ENCODE data around the gene CUL4A. TPM values are rescaled to one million over a fixed set of nuclear protein-coding genes. Genes with fewer than 3 reads are reported as not detected.

CUL4A gene
- total RNA-seq, 4 donors from 2014 or later = 232 to 319 (median 234) TPM

- in situ Hi-C loops (cut with MboI; ENCODE audit: low sequenced_read_pairs in 4 of 4) = no loop called here
- H3K36me3 ChIP-seq = peaks cover 0 to 80% of the 10 kb centered on the region in 2 donors
- no peaks in the 10 kb centered on the region for H3K4me1 ChIP-seq
- no peak for DNase-seq
- no peak overlapping the region for H3K4me3 ChIP-seq
- intact Hi-C loops (cut with DNase I; ENCODE audit: low total_unique reads) = loop anchor here (10.0 kb wide), 1 partner anchor 258 kb away; no protein-coding TSS in a partner anchor
- H3K27me3 ChIP-seq = no peaks in the 10 kb centered on the region
- no peaks in the 10 kb centered on the region for H3K9me3 ChIP-seq
- TF ChIP-seq POLR2A (IDR thresholded peaks at IDR 0.05) (no peak), CTCF (IDR thresholded peaks at IDR 0.05 in 4 of 5, conservative IDR thresholded peaks at IDR 0.05 in 1 of 5) (no peak)
- no peak overlapping the region for H3K27ac ChIP-seq
- ATAC-seq = no peak
These were observed 16.5 kb upstream of the CUL4A start for GRCh38 chr13:113192902-113193301.

DNA sequence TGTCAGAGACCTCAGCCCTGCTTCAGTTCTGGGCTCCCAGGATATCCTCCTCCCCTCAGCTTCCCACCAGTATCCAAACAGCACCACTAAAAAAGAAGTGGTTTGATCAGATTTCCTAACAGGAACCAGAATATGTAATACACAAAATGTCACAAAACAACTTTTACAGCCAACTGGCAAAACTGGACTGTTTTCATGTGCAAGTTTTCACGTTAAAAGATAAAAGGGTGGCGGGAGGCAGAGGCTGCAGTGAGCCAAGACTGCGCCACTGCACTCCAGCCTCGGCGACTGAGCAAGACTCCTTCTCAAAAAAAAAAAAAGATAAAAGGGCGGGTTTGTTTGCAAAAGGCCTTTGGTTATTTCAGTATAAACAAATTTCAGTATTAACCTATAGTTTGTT, 14.1 kb upstream of the CUL4A start:
- Histone ChIP-seq H3K9me3 (no peaks in the 10 kb centered on the region), H3K4me1 (no peaks in the 10 kb centered on the region), H3K4me3 (no peak overlapping the region), H3K27ac (no peak overlapping the region), H3K36me3 (peaks cover 0 to 86% of the 10 kb centered on the region in 2 donors), H3K27me3 (no peaks in the 10 kb centered on the region)
- in situ Hi-C loops (cut with MboI; ENCODE audit: low sequenced_read_pairs in 4 of 4) = no loop called here
- intact Hi-C loops (cut with DNase I; ENCODE audit: low total_unique reads) = loop anchor here (10.0 kb wide), 1 partner anchor 261 kb away; no protein-coding TSS in a partner anchor
- no peak for DNase-seq
- no peak for ATAC-seq
- no peak for TF ChIP-seq POLR2A (IDR thresholded peaks at IDR 0.05)
- no peak for TF ChIP-seq CTCF (IDR thresholded peaks at IDR 0.05 in 4 of 5, conservative IDR thresholded peaks at IDR 0.05 in 1 of 5)

GRCh38 chr13:113196970-113197737, 12.3 kb upstream of the CUL4A start:
- H3K4me3 ChIP-seq = no peak overlapping the region
- in situ Hi-C loops (cut with MboI; ENCODE audit: low sequenced_read_pairs in 4 of 4) (no loop called here), intact Hi-C loops (cut with DNase I; ENCODE audit: low total_unique reads) (loop anchor here (10.0 kb wide), 1 partner anchor 262 kb away; no protein-coding TSS in a partner anchor)
- H3K4me1 ChIP-seq = no peaks in the 10 kb centered on the region
- no peaks in the 10 kb centered on the region for H3K9me3 ChIP-seq
- ATAC-seq = no peak
- peaks cover 0 to 76% of the 10 kb centered on the region in 2 donors for H3K36me3 ChIP-seq
- no peak overlapping the region for H3K27ac ChIP-seq
- TF ChIP-seq CTCF (IDR thresholded peaks at IDR 0.05 in 4 of 5, conservative IDR thresholded peaks at IDR 0.05 in 1 of 5) (no peak), POLR2A (IDR thresholded peaks at IDR 0.05) (no peak)
- no peaks in the 10 kb centered on the region for H3K27me3 ChIP-seq
- no peak for DNase-seq

DNA sequence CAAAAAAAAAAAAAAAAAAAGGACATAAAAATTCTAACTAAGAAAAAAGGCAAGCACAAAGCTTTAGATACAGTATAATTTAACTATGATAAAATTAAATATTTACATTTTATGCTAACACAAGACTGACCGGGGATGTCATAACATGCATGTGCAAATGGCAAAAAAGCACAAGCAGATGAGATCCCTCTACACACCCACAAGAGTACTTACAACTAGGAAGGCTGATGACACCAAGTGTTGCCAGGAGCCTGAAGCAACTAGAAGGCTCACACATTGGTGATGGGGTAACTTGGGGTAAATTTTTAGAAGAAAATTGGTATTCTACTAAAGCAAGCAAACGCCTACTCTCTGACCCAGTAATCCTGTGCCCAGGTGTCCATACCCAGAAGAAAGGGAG, 7.6 kb upstream of the CUL4A start:
- H3K36me3 ChIP-seq = peaks cover 0 to 35% of the 10 kb centered on the region in 2 donors

More for the DNA sequence above, 7.6 kb upstream of the CUL4A start:
- ATAC-seq (no peak), DNase-seq (no peak)
- Histone ChIP-seq H3K4me1 (peaks cover 28 to 36% of the 10 kb centered on the region in 2 donors), H3K4me3 (no peak overlapping the region), H3K27ac (no peak overlapping the region), H3K27me3 (no peaks in the 10 kb centered on the region), H3K9me3 (no peaks in the 10 kb centered on the region)
- intact Hi-C loops (cut with DNase I; ENCODE audit: low total_unique reads) = no loop called here
- in situ Hi-C loops (cut with MboI; ENCODE audit: low sequenced_read_pairs in 4 of 4) = no loop called here
- TF ChIP-seq POLR2A (IDR thresholded peaks at IDR 0.05) (no peak), CTCF (IDR thresholded peaks at IDR 0.05 in 4 of 5, conservative IDR thresholded peaks at IDR 0.05 in 1 of 5) (no peak)
